Fibroblast of the conjunctiva (primary cell): ENCODE results near the gene COPS7A.

Experiments
- DNase-seq: peaks from one replicate; pipeline ENCODE4 v3.0.0-alpha.2; 2010; ENCODE audit warnings: low read depth

The COPS7A gene

GRCh38 chr12:6770094-6770493 lies 46.2 kb downstream of the COPS7A start:
- DNase-seq = no peak

- DNase-seq = no peak
Observed at GRCh38 chr12:6770600-6770999, 46.8 kb downstream of the COPS7A start.

GRCh38 chr12:6771091-6771495 lies 47.2 kb downstream of the COPS7A start:
- no peak for DNase-seq

GRCh38 chr12:6771509-6772330 lies 47.9 kb downstream of the COPS7A start:
- DNase-seq = no peak

GRCh38 chr12:6772331-6772695 lies 48.5 kb downstream of the COPS7A start, which contains the start of gene LAG3:
Gene LAG3, plus strand, starts transcription at chr12:6772520. Its CDS starts 333 bp downstream, at chr12:6772853.
- no peak for DNase-seq

- no peak for DNase-seq
Observed at GRCh38 chr12:6772726-6773589, 49.1 kb downstream of the COPS7A start.

GRCh38 chr12:6773590-6774351 lies 49.9 kb downstream of the COPS7A start:
- DNase-seq = no peak

- DNase-seq = no peak
Observed at GRCh38 chr12:6774499-6775062, 50.7 kb downstream of the COPS7A start.

GRCh38 chr12:6775185-6776174 lies 51.6 kb downstream of the COPS7A start:
- DNase-seq = no peak

- DNase-seq = no peak
Observed at GRCh38 chr12:6777386-6777785, 53.5 kb downstream of the COPS7A start.

GRCh38 chr12:6778217-6778573 lies 54.3 kb downstream of the COPS7A start:
- no peak for DNase-seq

GRCh38 chr12:6778574-6779550 lies 55.0 kb downstream of the COPS7A start:
- peak; percentile 86 for DNase-seq

- DNase-seq = no peak
Observed at GRCh38 chr12:6779708-6780432, 56.0 kb downstream of the COPS7A start.

GRCh38 chr12:6780573-6780972 lies 56.7 kb downstream of the COPS7A start:
- DNase-seq = no peak
